HG03469 (cell line): ENCODE results near the gene ZNF182.
"Not testable (repeated sequence)": the region's sequence is repeated elsewhere in the genome, so short reads cannot be mapped to it uniquely, and the experiment has no call there.

ENCODE experiments used
- ATAC-seq: cut with Tn5 transposase; IDR thresholded peaks from one replicate; pipeline ENCODE4 v1.9.1; 2021; ENCODE audit warnings: mild to moderate bottlenecking, moderate library complexity, moderate number of reproducible peaks; ENCODE audit not compliant: unreplicated experiment

ZNF182 gene

GRCh38 chrX:48003758-48004457, at the start of gene ZNF182:
Gene ZNF182 (minus strand): TSS chrX:48003989. CDS start chrX:48002609, 1,380 bp downstream.
- no peak for ATAC-seq

- ATAC-seq, result no peak
Observed at GRCh38 chrX:48046846-48047245, 43.1 kb upstream of the ZNF182 start.

- no peak for ATAC-seq
Observed at GRCh38 chrX:48045410-48046311, 41.9 kb upstream of the ZNF182 start.

GRCh38 chrX:48043056-48043455, 39.3 kb upstream of the ZNF182 start:
- ATAC-seq, result no peak

GRCh38 chrX:48035891-48036290, 32.1 kb upstream of the ZNF182 start:
- ATAC-seq, result no peak

GRCh38 chrX:48030641-48031173, 26.9 kb upstream of the ZNF182 start:
- ATAC-seq, result not testable (repeated sequence)

GRCh38 chrX:48030237-48030636, 26.4 kb upstream of the ZNF182 start:
- ATAC-seq, result no peak

GRCh38 chrX:48028091-48028490, 24.3 kb upstream of the ZNF182 start:
- no peak for ATAC-seq

- not testable (repeated sequence) for ATAC-seq
Observed at GRCh38 chrX:48027545-48027944, 23.8 kb upstream of the ZNF182 start.

GRCh38 chrX:48025561-48025960, 21.8 kb upstream of the ZNF182 start:
- no peak for ATAC-seq

GRCh38 chrX:48022738-48023137, 18.9 kb upstream of the ZNF182 start:
- ATAC-seq, result no peak

- ATAC-seq, result no peak
Observed at GRCh38 chrX:48022100-48022499, 18.3 kb upstream of the ZNF182 start.

GRCh38 chrX:48021026-48021900, 17.5 kb upstream of the ZNF182 start:
- ATAC-seq, result no peak

GRCh38 chrX:48020472-48020871, 16.7 kb upstream of the ZNF182 start:
- ATAC-seq, result not testable (repeated sequence)

GRCh38 chrX:48019892-48020291, 16.1 kb upstream of the ZNF182 start:
- ATAC-seq, result not testable (repeated sequence)

- ATAC-seq, result not testable (repeated sequence)
Observed at GRCh38 chrX:48016583-48017310, 13.0 kb upstream of the ZNF182 start.

GRCh38 chrX:48009445-48009960, 5.7 kb upstream of the ZNF182 start:
- not testable (repeated sequence) for ATAC-seq

GRCh38 chrX:48006688-48007087, 2.9 kb upstream of the ZNF182 start, which contains the start of gene SPACA5:
Gene SPACA5 (plus strand): TSS chrX:48006988. CDS start chrX:48007803, 815 bp downstream.
- ATAC-seq, result not testable (repeated sequence)

GRCh38 chrX:48003367-48003757, 427 bp downstream of the ZNF182 start:
- ATAC-seq, result no peak

- no peak for ATAC-seq
Observed at GRCh38 chrX:48002929-48003328, 860 bp downstream of the ZNF182 start.
